Measurements from ENCODE around the gene COBLL1.

Gene COBLL1

GRCh38 chr2:164815071-164815793 is 26.4 kb downstream of the COBLL1 start:
- H3K4me3 ChIP-seq (ENCODE audit: low read depth, low read length): no peak overlapping the region
- in situ Hi-C loops (cut with HindIII; ENCODE audit: low sequenced_read_pairs): no loop called here
- no peak for DNase-seq (ENCODE audit: low read depth, low spot score)
- no peak for TF ChIP-seq CTCF (IDR thresholded peaks at IDR 0.05; ENCODE audit: low read depth, low read length)

GRCh38 chr2:164813535-164813934 is 28.1 kb downstream of the COBLL1 start:
- DNase-seq (ENCODE audit: low read depth, low spot score): no peak
- in situ Hi-C loops (cut with HindIII; ENCODE audit: low sequenced_read_pairs): no loop called here
- TF ChIP-seq CTCF (IDR thresholded peaks at IDR 0.05; ENCODE audit: low read depth, low read length): no peak
- no peak overlapping the region for H3K4me3 ChIP-seq (ENCODE audit: low read depth, low read length)

- in situ Hi-C loops (cut with HindIII; ENCODE audit: low sequenced_read_pairs): no loop called here
- H3K4me3 ChIP-seq (ENCODE audit: low read depth, low read length): no peak overlapping the region
- TF ChIP-seq CTCF (IDR thresholded peaks at IDR 0.05; ENCODE audit: low read depth, low read length): no peak
- DNase-seq (ENCODE audit: low read depth, low spot score): no peak
These were observed 29.2 kb downstream of the COBLL1 start for GRCh38 chr2:164812378-164812777.

- no peak for DNase-seq (ENCODE audit: low read depth, low spot score)
- no peak for TF ChIP-seq CTCF (IDR thresholded peaks at IDR 0.05; ENCODE audit: low read depth, low read length)
- in situ Hi-C loops (cut with HindIII; ENCODE audit: low sequenced_read_pairs): no loop called here
- H3K4me3 ChIP-seq (ENCODE audit: low read depth, low read length): no peak overlapping the region
These were observed 29.8 kb downstream of the COBLL1 start for GRCh38 chr2:164811819-164812218.

GRCh38 chr2:164810843-164811242 is 30.8 kb downstream of the COBLL1 start:
- in situ Hi-C loops (cut with HindIII; ENCODE audit: low sequenced_read_pairs): no loop called here
- TF ChIP-seq CTCF (IDR thresholded peaks at IDR 0.05; ENCODE audit: low read depth, low read length): no peak
- H3K4me3 ChIP-seq (ENCODE audit: low read depth, low read length): no peak overlapping the region
- DNase-seq (ENCODE audit: low read depth, low spot score): no peak

- no peak overlapping the region for H3K4me3 ChIP-seq (ENCODE audit: low read depth, low read length)
- TF ChIP-seq CTCF (IDR thresholded peaks at IDR 0.05; ENCODE audit: low read depth, low read length): no peak
- no peak for DNase-seq (ENCODE audit: low read depth, low spot score)
- in situ Hi-C loops (cut with HindIII; ENCODE audit: low sequenced_read_pairs): no loop called here
These were observed 32.8 kb downstream of the COBLL1 start for GRCh38 chr2:164808776-164809175.
